HAP-1 (cell line): Measurements from ENCODE around the gene PAFAH1B1.
A peak's percentile ranks its signal among the peaks of the same experiment; 100 is the strongest.
"Not testable (repeated sequence)": the region's sequence is repeated elsewhere in the genome, so short reads cannot be mapped to it uniquely, and the experiment has no call there.

Source experiments
- DNase-seq, 2 experiments: peaks; one replicate each; pipeline ENCODE4 v3.0.0-alpha.2; 2016 to 2020; ENCODE audit warnings: low spot score in 2 of 2
- H3K27me3 ChIP-seq: fragments of 250-450 bp; sonication (Bioruptor Pico); 2 replicates; pipeline ENCODE4 v1.5.1; 2020; ENCODE audit warnings: low read depth, mild to moderate bottlenecking, moderate library complexity
- H3K36me3 ChIP-seq: fragments of 250-450 bp; sonication (Bioruptor Pico); replicated peaks from 2 replicates; pipeline ENCODE4 v1.5.1; 2020; ENCODE audit warnings: mild to moderate bottlenecking
- H3K4me1 ChIP-seq: fragments of 250-450 bp; sonication (Bioruptor Pico); 2 replicates; pipeline ENCODE4 v1.5.1; 2020; ENCODE audit warnings: mild to moderate bottlenecking
- H3K4me3 ChIP-seq: fragments of 250-450 bp; sonication (Bioruptor Pico); 2 replicates; pipeline ENCODE4 v1.5.1; 2020; ENCODE audit warnings: mild to moderate bottlenecking, moderate library complexity
- H3K9me3 ChIP-seq: fragments of 250-450 bp; sonication (Bioruptor Pico); 2 replicates; pipeline ENCODE4 v1.5.1; 2020; ENCODE audit warnings: mild to moderate bottlenecking, moderate library complexity
- in situ Hi-C: fragments of 300-500 bp; cut with MboI; formaldehyde crosslinking; loops from 3 replicates; pipeline ENCODE4 v1.14.3; 2020; ENCODE audit warnings: low sequenced_read_pairs, inconsistent platforms, mixed read lengths

The PAFAH1B1 gene

GRCh38 chr17:2610195-2611175 lies 17.0 kb downstream of the PAFAH1B1 start:
- Histone ChIP-seq H3K4me1 (peaks cover 11% of the 10 kb centered on the region), H3K4me3 (no peak overlapping the region), H3K36me3 (no peaks in the 10 kb centered on the region), H3K27me3 (no peaks in the 10 kb centered on the region), H3K9me3 (no peaks in the 10 kb centered on the region)
- in situ Hi-C loops = no loop called here
- DNase-seq = no peak

- Histone ChIP-seq H3K36me3 (no peaks in the 10 kb centered on the region), H3K4me3 (no peak overlapping the region), H3K9me3 (no peaks in the 10 kb centered on the region), H3K27me3 (no peaks in the 10 kb centered on the region), H3K4me1 (peaks cover 11% of the 10 kb centered on the region)
- DNase-seq = peak in 1 of 2 experiments; percentile 44
- in situ Hi-C loops = no loop called here
Measured at GRCh38 chr17:2611627-2612026, 18.2 kb downstream of the PAFAH1B1 start.

GRCh38 chr17:2612630-2613029 lies 19.2 kb downstream of the PAFAH1B1 start:
- in situ Hi-C loops = no loop called here
- no peak for DNase-seq
- Histone ChIP-seq H3K4me3 (no peak overlapping the region), H3K36me3 (no peaks in the 10 kb centered on the region; the same call in 1 of the 2 replicates), H3K9me3 (no peaks in the 10 kb centered on the region), H3K27me3 (no peaks in the 10 kb centered on the region), H3K4me1 (peaks cover 11% of the 10 kb centered on the region)

- DNase-seq = no peak
- Histone ChIP-seq H3K4me1 (peaks cover 11% of the 10 kb centered on the region), H3K36me3 (peaks cover 3% of the 10 kb centered on the region; the same call in 1 of the 2 replicates), H3K9me3 (no peaks in the 10 kb centered on the region), H3K4me3 (no peak overlapping the region), H3K27me3 (no peaks in the 10 kb centered on the region)
- in situ Hi-C loops = no loop called here
Measured at GRCh38 chr17:2613089-2613808, 19.8 kb downstream of the PAFAH1B1 start.

GRCh38 chr17:2615882-2616281 lies 22.4 kb downstream of the PAFAH1B1 start:
- DNase-seq = no peak
- in situ Hi-C loops = no loop called here
- Histone ChIP-seq H3K4me1 (peaks cover 3% of the 10 kb centered on the region), H3K9me3 (no peaks in the 10 kb centered on the region), H3K36me3 (peaks cover 11% of the 10 kb centered on the region; the same call in 1 of the 2 replicates), H3K27me3 (no peaks in the 10 kb centered on the region), H3K4me3 (no peak overlapping the region)

GRCh38 chr17:2621241-2621640 lies 27.8 kb downstream of the PAFAH1B1 start:
- Histone ChIP-seq H3K4me3 (no peak overlapping the region), H3K27me3 (no peaks in the 10 kb centered on the region), H3K4me1 (peaks cover 16% of the 10 kb centered on the region), H3K9me3 (peaks cover 11% of the 10 kb centered on the region), H3K36me3 (peaks cover 29% of the 10 kb centered on the region)
- DNase-seq = no peak
- in situ Hi-C loops = no loop called here

- Histone ChIP-seq H3K4me1 (peaks cover 16% of the 10 kb centered on the region), H3K36me3 (peaks cover 29% of the 10 kb centered on the region), H3K9me3 (peaks cover 11% of the 10 kb centered on the region)
- H3K4me3 ChIP-seq, H3K27me3 ChIP-seq, DNase-seq, in situ Hi-C loops: not testable (repeated sequence)
Measured at GRCh38 chr17:2621951-2622405, 28.5 kb downstream of the PAFAH1B1 start.

- H3K4me1 ChIP-seq = peaks cover 16% of the 10 kb centered on the region
- in situ Hi-C loops = not testable (repeated sequence)
Measured at GRCh38 chr17:2622721-2623301, 29.4 kb downstream of the PAFAH1B1 start.

GRCh38 chr17:2624292-2624731 lies 30.9 kb downstream of the PAFAH1B1 start:
- DNase-seq = no peak
- Histone ChIP-seq H3K36me3 (peaks cover 25% of the 10 kb centered on the region), H3K4me1 (peaks cover 16% of the 10 kb centered on the region), H3K4me3 (no peak overlapping the region), H3K9me3 (peaks cover 11% of the 10 kb centered on the region), H3K27me3 (no peaks in the 10 kb centered on the region)
- in situ Hi-C loops = no loop called here

More at GRCh38 chr17:2622721-2623301, 29.4 kb downstream of the PAFAH1B1 start:
- not testable (repeated sequence) for H3K4me3 ChIP-seq, H3K27me3 ChIP-seq, DNase-seq
- Histone ChIP-seq H3K36me3 (peaks cover 29% of the 10 kb centered on the region), H3K9me3 (peaks cover 11% of the 10 kb centered on the region)

GRCh38 chr17:2626626-2627219 lies 33.3 kb downstream of the PAFAH1B1 start:
- H3K9me3 ChIP-seq, in situ Hi-C loops, DNase-seq, H3K27me3 ChIP-seq, H3K4me3 ChIP-seq: not testable (repeated sequence)
- Histone ChIP-seq H3K36me3 (peaks cover 12% of the 10 kb centered on the region), H3K4me1 (peaks cover 16% of the 10 kb centered on the region)

GRCh38 chr17:2628922-2629321 lies 35.5 kb downstream of the PAFAH1B1 start:
- H3K36me3 ChIP-seq, H3K4me3 ChIP-seq, DNase-seq, in situ Hi-C loops, H3K27me3 ChIP-seq, H3K9me3 ChIP-seq: not testable (repeated sequence)
- peaks cover 13% of the 10 kb centered on the region for H3K4me1 ChIP-seq

GRCh38 chr17:2631211-2631610 lies 37.8 kb downstream of the PAFAH1B1 start:
- H3K4me3 ChIP-seq = no peak overlapping the region
- no peaks in the 10 kb centered on the region; the same call in none of the 2 replicates for H3K4me1 ChIP-seq
- in situ Hi-C loops = no loop called here
- DNase-seq = no peak
- H3K27me3 ChIP-seq = no peaks in the 10 kb centered on the region
- no peaks in the 10 kb centered on the region for H3K9me3 ChIP-seq
- H3K36me3 ChIP-seq = peaks cover 5% of the 10 kb centered on the region

GRCh38 chr17:2634361-2634960 lies 41.0 kb downstream of the PAFAH1B1 start:
- H3K27me3 ChIP-seq = no peaks in the 10 kb centered on the region
- no peaks in the 10 kb centered on the region for H3K9me3 ChIP-seq
- H3K4me3 ChIP-seq = no peak overlapping the region
- no peaks in the 10 kb centered on the region; the same call in 1 of the 2 replicates for H3K4me1 ChIP-seq
- in situ Hi-C loops = no loop called here
- peaks cover 21% of the 10 kb centered on the region for H3K36me3 ChIP-seq
- DNase-seq = no peak
